ENCODE data around the gene PIK3C2A. TPM values are rescaled to one million over a fixed set of nuclear protein-coding genes. Genes with fewer than 3 reads are reported as not detected.
A peak's percentile ranks its signal among the peaks of the same experiment; 100 is the strongest.

Gene PIK3C2A
- total and polyA plus RNA-seq, 2 of the 13 experiments (the other 11 are each of a cell fraction or from before 2014, with no cell fraction given) = 27.5 to 49.9 TPM

- no peak for TF ChIP-seq GMEB2 (CRISPR knock-in tag; IDR thresholded peaks at IDR 0.05; ENCODE audit: low read depth)
- peak; percentile 44 for TF ChIP-seq BRCA1 (CRISPR knock-in tag; IDR thresholded peaks at IDR 0.05)
- TF ChIP-seq SIN3A (IDR thresholded peaks at IDR 0.05; ENCODE audit: borderline replicate concordance, low read depth, low read length) = peak; percentile 60
- TF ChIP-seq IRF9 (CRISPR knock-in tag; IDR thresholded peaks at IDR 0.05; ENCODE audit: borderline replicate concordance) = peak; percentile 67; the same call in 1 of the 2 replicates
- no peak; the same call in 1 of the 2 replicates for TF ChIP-seq ZNF710 (CRISPR knock-in tag; IDR thresholded peaks at IDR 0.05; ENCODE audit: borderline replicate concordance)
- TF ChIP-seq SP2 (CRISPR knock-in tag; IDR thresholded peaks at IDR 0.05) = peak; percentile 86
- no peak for TF ChIP-seq JUND (CRISPR knock-in tag; IDR thresholded peaks at IDR 0.05)
- peak; percentile 82; the same call in 1 of the 2 replicates for TF ChIP-seq ATF1 (CRISPR knock-in tag; IDR thresholded peaks at IDR 0.05)
- 0 out of 2 replicates have a peak, but pooled peaks have one; percentile 36 for TF ChIP-seq PCBP1 (IDR thresholded peaks at IDR 0.05; ENCODE audit: borderline replicate concordance, low read depth, low read length)
- TF ChIP-seq ZSCAN31 (CRISPR knock-in tag; IDR thresholded peaks at IDR 0.05; ENCODE audit: low read depth) = peak; percentile 83
- TF ChIP-seq NR2F1 (CRISPR knock-in tag; IDR thresholded peaks at IDR 0.05) = no peak
- 0 out of 2 replicates have a peak, but pooled peaks have one; percentile 39 for TF ChIP-seq ZNF235 (CRISPR knock-in tag; IDR thresholded peaks at IDR 0.05; ENCODE audit: borderline replicate concordance)
- TF ChIP-seq NR2C2 (CRISPR knock-in tag; IDR thresholded peaks at IDR 0.05; ENCODE audit: borderline replicate concordance) = 0 out of 2 replicates have a peak, but pooled peaks have one; percentile 40
- peak; percentile 84; the same call in 1 of the 2 replicates for TF ChIP-seq DR1 (CRISPR knock-in tag; IDR thresholded peaks at IDR 0.05)
- no peak for TF ChIP-seq TFE3 (CRISPR knock-in tag; IDR thresholded peaks at IDR 0.05)
- no peak for TF ChIP-seq IRF1 (CRISPR knock-in tag; IDR thresholded peaks at IDR 0.05; ENCODE audit: low read depth)
- peak; percentile 91 for TF ChIP-seq TBX2 (CRISPR knock-in tag; IDR thresholded peaks at IDR 0.05; ENCODE audit: borderline replicate concordance)
- TF ChIP-seq POLR2AphosphoS5 (IDR thresholded peaks at IDR 0.05; ENCODE audit: low read depth, low read length) = peak; percentile 94
- TF ChIP-seq ETV6 (CRISPR knock-in tag; conservative IDR thresholded peaks at IDR 0.05) = no peak; the same call in none of the 2 replicates
Observed at GRCh38 chr11:17207317-17208256, at the start of gene PIK3C2A (continued).

All from HepG2 (cell line).